A549 (cell line): ENCODE results near the gene NEK11. TPM values are rescaled to one million over a fixed set of nuclear protein-coding genes. Genes with fewer than 3 reads are reported as not detected.

Experiments
- ATAC-seq, 2 experiments: fragments of 200-7000 bp in 1 of 2; fragments of >200 bp in 1 of 2; cut with Nextera tagmentation in 1 of 2; cut with Tn5 transposase in 1 of 2; 3 replicates each; pipeline versions ENCODE4 v1.8.0 to v1.9.1; 2018 to 2020; ENCODE audit warnings: mild to moderate bottlenecking in 1 of 2, moderate library complexity in 1 of 2
- CTCF ChIA-PET: fragments of 300-600 bp; sonication (Branson Sonifier 250); formaldehyde crosslinking; extraction: SDS; loops from one replicate; lab custom pipeline; 2021; ENCODE audit warnings: antibody characterized with exemption, inconsistent platforms; lab: Yijun Ruan, JAX
- POLR2A ChIA-PET: fragments of 350-600 bp; formaldehyde crosslinking; extraction: SDS; loops from one replicate; lab custom pipeline; 2021; ENCODE audit warnings: antibody characterized with exemption, inconsistent platforms; lab: Yijun Ruan, JAX
- DNase-seq, 2 experiments: peaks; one replicate each; pipeline versions ENCODE4 v3.0.0 to v3.0.0-alpha.2; 2011 to 2016; ENCODE audit warnings: low read depth in 1 of 2, low spot score in 1 of 2
- FAIRE-seq: peaks from 2 replicates; lab custom pipeline; 2011; peaks lifted over from hg19 to GRCh38; lab: Jason Lieb, UNC
- H3K27ac ChIP-seq, 2 experiments: fragments of >200 bp; sonication (Bioruptor Twin); formaldehyde crosslinking; 3 replicates each; pipeline ENCODE4 v1.5.1; 2016 to 2017
- H3K4me1 ChIP-seq: fragments of >200 bp; sonication (Bioruptor Twin); formaldehyde crosslinking; 3 replicates; pipeline ENCODE4 v1.6.1; 2016
- H3K4me2 ChIP-seq: fragments of >200 bp; sonication (Bioruptor Twin); formaldehyde crosslinking; 3 replicates; pipeline ENCODE4 v1.6.1; 2016
- H3K4me3 ChIP-seq: fragments of >200 bp; sonication (Bioruptor Twin); formaldehyde crosslinking; 3 replicates; pipeline ENCODE4 v1.5.1; 2016
- H3K9me3 ChIP-seq: fragments of >200 bp; sonication (Bioruptor Twin); formaldehyde crosslinking; 3 replicates; pipeline ENCODE4 v1.6.1; 2016
- CBX2 ChIP-seq: fragments of 200-600 bp; sonication (generic); IDR thresholded peaks from 2 replicates; pipeline ENCODE4 v1.6.1; 2016; ENCODE audit warnings: low read depth, mild to moderate bottlenecking, borderline replicate concordance
- CBX8 ChIP-seq: fragments of 200-600 bp; sonication (generic); IDR thresholded peaks from 2 replicates; pipeline ENCODE4 v1.6.1; 2016
- CHD2 ChIP-seq: fragments of 150-350 bp; IDR thresholded peaks from 2 replicates; pipeline ENCODE4 v1.6.1; 2014; ENCODE audit warnings: low read length; ENCODE audit not compliant: partially characterized antibody
- CHD4 ChIP-seq: fragments of 200-600 bp; sonication (generic); IDR thresholded peaks from 2 replicates; pipeline ENCODE4 v1.6.1; 2016; ENCODE audit warnings: antibody characterized with exemption, mild to moderate bottlenecking, borderline replicate concordance
- EHMT2 ChIP-seq: fragments of 200-600 bp; sonication (generic); IDR thresholded peaks from 2 replicates; pipeline ENCODE4 v1.6.1; 2016; ENCODE audit warnings: antibody characterized with exemption, low read depth, mild to moderate bottlenecking, moderate library complexity
- ELK1 ChIP-seq: fragments of 150-350 bp; IDR thresholded peaks from 2 replicates; pipeline ENCODE4 v1.6.1; 2014; ENCODE audit warnings: low read depth, mild to moderate bottlenecking, low read length
- ESRRA ChIP-seq: fragments of 150-350 bp; IDR thresholded peaks from 2 replicates; pipeline ENCODE4 v1.6.1; 2014; ENCODE audit warnings: mild to moderate bottlenecking, low read length, borderline replicate concordance
- FOSB ChIP-seq: fragments of 250-450 bp; sonication (Bioruptor Pico); IDR thresholded peaks from 2 replicates; pipeline ENCODE4 v1.5.0; 2020; ENCODE audit warnings: mild to moderate bottlenecking, moderate library complexity
- HDAC2 ChIP-seq: fragments of 200-600 bp; sonication (generic); IDR thresholded peaks from 2 replicates; pipeline ENCODE4 v1.6.1; 2016
- HES2 ChIP-seq: fragments of >200 bp; sonication (Bioruptor Twin); formaldehyde crosslinking; IDR thresholded peaks from 2 replicates; pipeline ENCODE4 v1.6.1; 2016
- HEYL ChIP-seq: fragments of 250-450 bp; sonication (Bioruptor Pico); IDR thresholded peaks from 2 replicates; pipeline ENCODE4 v1.8.0; 2021; ENCODE audit warnings: mild to moderate bottlenecking, moderate library complexity
- JUNB ChIP-seq: fragments of >200 bp; sonication (Bioruptor Twin); formaldehyde crosslinking; IDR thresholded peaks from 2 replicates; pipeline ENCODE4 v1.6.1; 2016
- KDM1A ChIP-seq: fragments of 200-600 bp; sonication (generic); IDR thresholded peaks from 2 replicates; pipeline ENCODE4 v1.6.1; 2016; ENCODE audit warnings: low read depth, mild to moderate bottlenecking
- MAFK ChIP-seq: fragments of 450-650 bp; IDR thresholded peaks from 2 replicates; pipeline ENCODE4 v1.6.1; 2014; ENCODE audit not compliant: partially characterized antibody
- MAX ChIP-seq: IDR thresholded peaks from 2 replicates; pipeline ENCODE4 v1.6.1; 2012
- MYC ChIP-seq: IDR thresholded peaks from 2 replicates; pipeline ENCODE4 v1.6.1; 2012; ENCODE audit warnings: mild to moderate bottlenecking, inconsistent platforms, low read length, improper control_type of control experiment, borderline replicate concordance
- NFE2L2 ChIP-seq: fragments of 150-350 bp; conservative IDR thresholded peaks from 2 replicates; pipeline ENCODE4 v1.6.1; 2014; ENCODE audit warnings: low read length
- PHF8 ChIP-seq: fragments of 200-600 bp; sonication (generic); IDR thresholded peaks from 2 replicates; pipeline ENCODE4 v1.6.1; 2016; ENCODE audit warnings: low read depth, mild to moderate bottlenecking, antibody characterized with exemption, moderate library complexity, borderline replicate concordance
- SREBF2 ChIP-seq: fragments of 450-650 bp; IDR thresholded peaks from 2 replicates; pipeline ENCODE4 v1.6.1; 2014; ENCODE audit warnings: mild to moderate bottlenecking, moderate library complexity
- ZC3H11A ChIP-seq: fragments of 450-650 bp; IDR thresholded peaks from 2 replicates; pipeline ENCODE4 v1.6.1; 2014; ENCODE audit warnings: antibody characterized with exemption, mild to moderate bottlenecking
- ZNF302 ChIP-seq: fragments of 250-450 bp; sonication (Bioruptor Pico); IDR thresholded peaks from 2 replicates; pipeline ENCODE4 v1.9.0; 2021; ENCODE audit warnings: inconsistent platforms, mild to moderate bottlenecking, moderate library complexity
- ZSCAN20 ChIP-seq: fragments of 250-450 bp; sonication (Bioruptor Pico); IDR thresholded peaks from 2 replicates; pipeline ENCODE4 v1.8.0; 2022; ENCODE audit warnings: mild to moderate bottlenecking, moderate library complexity
- WGBS: methylation state at CpG from one replicate; pipeline ENCODE4 v1.1.6; 2017; ENCODE audit errors: missing lambda C conversion rate; 5-methylcytosine and 5-hydroxymethylcytosine counted together
- polyA plus RNA-seq, 4 experiments: library from polyadenylated mRNA; depleted of rRNA in 3 of 4; stranded (reverse); fragments of >200 nt; fragmentation: RNase III in 1 of 4; extraction: RNeasy Plus Mini Kit Qiagen cat#74134 plus additional on column Dnase treatment in 1 of 4; gene quantifications; 2 replicates in 3 of 4; 3 replicates in 1 of 4; pipeline ENCODE4 v1.2.3, GENCODE V29; 2011 to 2017
- TF ChIP-seq, protein P1 (sequence below): fragments of >200 bp; sonication (Bioruptor Twin); formaldehyde crosslinking; IDR thresholded peaks from 3 replicates; pipeline ENCODE4 v1.6.1; 2016
- TF ChIP-seq, protein P2 (sequence below): fragments of 250-450 bp; sonication (Bioruptor Pico); IDR thresholded peaks from 2 replicates; pipeline ENCODE4 v1.5.0; 2021; ENCODE audit warnings: mild to moderate bottlenecking, moderate library complexity, borderline replicate concordance

The NEK11 gene
- polyA plus RNA-seq, 2 of the 4 experiments (the other 2 are of a cell fraction), result 5.8 to 8.9 TPM

DNA sequence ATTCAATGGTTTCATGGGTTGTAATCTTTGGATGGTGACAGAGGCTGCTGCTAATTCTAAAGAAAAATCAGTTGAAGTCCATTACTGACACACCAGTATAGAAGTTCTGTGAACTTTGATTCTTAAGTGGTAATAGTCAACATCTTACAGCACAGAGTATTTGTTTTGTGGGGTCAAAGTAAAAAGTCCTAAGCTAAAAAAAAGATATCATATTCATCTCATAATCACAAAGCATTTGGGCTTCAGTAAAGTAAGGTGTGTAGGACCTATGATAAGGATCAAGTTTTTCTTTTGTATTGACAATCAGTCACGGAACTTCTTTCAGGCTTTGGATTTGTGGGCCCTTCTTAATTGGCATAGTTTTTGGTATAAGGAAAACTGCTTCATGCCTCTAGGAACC lies 1.1 kb upstream of the NEK11 start:
- TF ChIP-seq CHD4 (no peak), MYC (no peak), ZNF302 (CRISPR knock-in tag) (no peak), SREBF2 (no peak), ESRRA (no peak), MAX (no peak), PHF8 (no peak), ZC3H11A (no peak), FOSB (CRISPR knock-in tag) (no peak), CBX2 (no peak)
- TF ChIP-seq, protein P1, sequence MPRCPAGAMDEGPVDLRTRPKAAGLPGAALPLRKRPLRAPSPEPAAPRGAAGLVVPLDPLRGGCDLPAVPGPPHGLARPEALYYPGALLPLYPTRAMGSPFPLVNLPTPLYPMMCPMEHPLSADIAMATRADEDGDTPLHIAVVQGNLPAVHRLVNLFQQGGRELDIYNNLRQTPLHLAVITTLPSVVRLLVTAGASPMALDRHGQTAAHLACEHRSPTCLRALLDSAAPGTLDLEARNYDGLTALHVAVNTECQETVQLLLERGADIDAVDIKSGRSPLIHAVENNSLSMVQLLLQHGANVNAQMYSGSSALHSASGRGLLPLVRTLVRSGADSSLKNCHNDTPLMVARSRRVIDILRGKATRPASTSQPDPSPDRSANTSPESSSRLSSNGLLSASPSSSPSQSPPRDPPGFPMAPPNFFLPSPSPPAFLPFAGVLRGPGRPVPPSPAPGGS, result no peak
- TF ChIP-seq, protein P2, sequence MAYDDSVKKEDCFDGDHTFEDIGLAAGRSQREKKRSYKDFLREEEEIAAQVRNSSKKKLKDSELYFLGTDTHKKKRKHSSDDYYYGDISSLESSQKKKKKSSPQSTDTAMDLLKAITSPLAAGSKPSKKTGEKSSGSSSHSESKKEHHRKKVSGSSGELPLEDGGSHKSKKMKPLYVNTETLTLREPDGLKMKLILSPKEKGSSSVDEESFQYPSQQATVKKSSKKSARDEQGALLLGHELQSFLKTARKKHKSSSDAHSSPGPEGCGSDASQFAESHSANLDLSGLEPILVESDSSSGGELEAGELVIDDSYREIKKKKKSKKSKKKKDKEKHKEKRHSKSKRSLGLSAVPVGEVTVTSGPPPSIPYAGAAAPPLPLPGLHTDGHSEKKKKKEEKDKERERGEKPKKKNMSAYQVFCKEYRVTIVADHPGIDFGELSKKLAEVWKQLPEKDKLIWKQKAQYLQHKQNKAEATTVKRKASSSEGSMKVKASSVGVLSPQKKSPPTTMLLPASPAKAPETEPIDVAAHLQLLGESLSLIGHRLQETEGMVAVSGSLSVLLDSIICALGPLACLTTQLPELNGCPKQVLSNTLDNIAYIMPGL (CRISPR knock-in tag), result no peak
- CTCF ChIA-PET, result no interaction called here
- no peaks in the 10 kb centered on the region for H3K9me3 ChIP-seq
- FAIRE-seq (no peak), DNase-seq (no peak), ATAC-seq (no peak)
- POLR2A ChIA-PET, result no interaction called here
- peak overlapping the region; percentile 87 for H3K4me2 ChIP-seq
- H3K27ac ChIP-seq, result no peak overlapping the region
- peak overlapping the region; percentile 61 for H3K4me3 ChIP-seq
- H3K4me1 ChIP-seq, result peaks cover 13% of the 10 kb centered on the region; the same call in 2 of the 3 replicates
- 94% methylated on average over 1 of the region's 1 CpG for WGBS

GRCh38 chr3:131028844-131029243 lies 2.2 kb downstream of the NEK11 start:
- H3K4me2 ChIP-seq, result no peak overlapping the region
- no peak for TF ChIP-seq SREBF2
- no peak for TF ChIP-seq NFE2L2
- TF ChIP-seq MAFK, result peak; percentile 45
- TF ChIP-seq MAX, result no peak
- no peak for TF ChIP-seq ELK1
- POLR2A ChIA-PET, result no interaction called here
- CTCF ChIA-PET, result no interaction called here
- FAIRE-seq (no peak), ATAC-seq (no peak), DNase-seq (no peak)
- H3K27ac ChIP-seq, result no peak overlapping the region
- 94% methylated on average over 3 of the region's 3 CpGs for WGBS
- H3K4me3 ChIP-seq, result no peak overlapping the region
- peaks cover 13% of the 10 kb centered on the region; the same call in 2 of the 3 replicates for H3K4me1 ChIP-seq
- no peaks in the 10 kb centered on the region for H3K9me3 ChIP-seq

- ATAC-seq (no peak), FAIRE-seq (no peak), DNase-seq (no peak)
- no peak overlapping the region for H3K27ac ChIP-seq
- ChIA-PET POLR2A (no interaction called here), CTCF (interaction anchor here (1.5 to 2.3 kb wide), 3 partner anchors 13 to 139 kb away, joined by 3 to 8 read pairs (median 4); no protein-coding TSS in a partner anchor)
- H3K4me3 ChIP-seq, result no peak overlapping the region
- H3K4me2 ChIP-seq, result no peak overlapping the region
- H3K4me1 ChIP-seq, result peaks cover 15% of the 10 kb centered on the region
- no peaks in the 10 kb centered on the region for H3K9me3 ChIP-seq
- WGBS, result 82% methylated on average over 3 of the region's 3 CpGs
- TF ChIP-seq ELK1 (no peak), HES2 (no peak), EHMT2 (no peak), CHD2 (no peak), HDAC2 (no peak), CBX8 (no peak), HEYL (CRISPR knock-in tag) (no peak), ZSCAN20 (CRISPR knock-in tag) (no peak), JUNB (no peak), PHF8 (no peak), MAFK (no peak), KDM1A (no peak)
Observed at GRCh38 chr3:131031660-131032059, 5.0 kb downstream of the NEK11 start.
